ENCODE measurements around the gene RNF20. TPM values are rescaled to one million over a fixed set of nuclear protein-coding genes. Genes with fewer than 3 reads are reported as not detected.

Gene RNF20
- total and polyA plus RNA-seq, 2 of the 13 experiments (the other 11 are each of a cell fraction or from before 2014, with no cell fraction given) = 12.7 to 37.6 TPM

GRCh38 chr9:101533334-101534204 is at the start of gene RNF20 (continued):
- TF ChIP-seq ZNF549 (CRISPR knock-in tag; IDR thresholded peaks at IDR 0.05) = no peak
- TF ChIP-seq ZNF780A (CRISPR knock-in tag; IDR thresholded peaks at IDR 0.05) = no peak
- TF ChIP-seq JDP2 (CRISPR knock-in tag; IDR thresholded peaks at IDR 0.05; ENCODE audit: borderline replicate concordance) = no peak
- TF ChIP-seq ZNF121 (CRISPR knock-in tag; IDR thresholded peaks at IDR 0.05) = no peak
- no peak for TF ChIP-seq SIX1 (CRISPR knock-in tag; IDR thresholded peaks at IDR 0.05; ENCODE audit: borderline replicate concordance)
- TF ChIP-seq ZBTB25 (CRISPR knock-in tag; IDR thresholded peaks at IDR 0.05) = peak; percentile 34; the same call in 1 of the 2 replicates
- peak; percentile 86 for TF ChIP-seq NFYC (CRISPR knock-in tag; IDR thresholded peaks at IDR 0.05)
- no peak for TF ChIP-seq MTA3 (CRISPR knock-in tag; IDR thresholded peaks at IDR 0.05)
- TF ChIP-seq ZNF678 (CRISPR knock-in tag; IDR thresholded peaks at IDR 0.05) = 0 out of 2 replicates have a peak, but pooled peaks have one; percentile 70
- 0 out of 2 replicates have a peak, but pooled peaks have one; percentile 43 for TF ChIP-seq ZHX2 (IDR thresholded peaks at IDR 0.05; ENCODE audit: low read depth)
- TF ChIP-seq ZHX2 (CRISPR knock-in tag; IDR thresholded peaks at IDR 0.05; ENCODE audit: borderline replicate concordance) = no peak
- TF ChIP-seq AGO2 (optimal IDR thresholded peaks at IDR 0.05; ENCODE audit: low read depth, low read length) = no peak
- peak; percentile 71; the same call in 1 of the 2 replicates for TF ChIP-seq ZFP41 (CRISPR knock-in tag; IDR thresholded peaks at IDR 0.05; ENCODE audit: borderline replicate concordance)
- peak; percentile 67; the same call in 1 of the 2 replicates for TF ChIP-seq ZBTB20 (CRISPR knock-in tag; IDR thresholded peaks at IDR 0.05; ENCODE audit: borderline replicate concordance, low read depth)
- peak; percentile 74 for TF ChIP-seq SPEN (CRISPR knock-in tag; IDR thresholded peaks at IDR 0.05; ENCODE audit: low read depth)
- TF ChIP-seq ZNF790 (CRISPR knock-in tag; IDR thresholded peaks at IDR 0.05; ENCODE audit: borderline replicate concordance) = no peak
- no peak for TF ChIP-seq ZNF703 (CRISPR knock-in tag; IDR thresholded peaks at IDR 0.05; ENCODE audit: borderline replicate concordance)
- TF ChIP-seq KDM3A (CRISPR knock-in tag; IDR thresholded peaks at IDR 0.05; ENCODE audit: low read depth) = 0 out of 2 replicates have a peak, but pooled peaks have one; percentile 12
- no peak for TF ChIP-seq ZFP36 (IDR thresholded peaks at IDR 0.05; ENCODE audit: borderline replicate concordance, low read depth, low read length, partially characterized antibody)
- TF ChIP-seq ZNF432 (CRISPR knock-in tag; IDR thresholded peaks at IDR 0.05; ENCODE audit: borderline replicate concordance) = no peak
- TF ChIP-seq SIN3A (IDR thresholded peaks at IDR 0.05; ENCODE audit: borderline replicate concordance, low read depth, low read length) = peak; percentile 59; the same call in 1 of the 2 replicates
- TF ChIP-seq NFIC (IDR thresholded peaks at IDR 0.05; ENCODE audit: low read length) = no peak
- TF ChIP-seq ZNF740 (CRISPR knock-in tag; IDR thresholded peaks at IDR 0.05) = no peak

Measured in HepG2 (cell line).